Endodermal cell (in vitro differentiated cells): ENCODE measurements around the gene TBC1D1. TPM values are rescaled to one million over a fixed set of nuclear protein-coding genes. Genes with fewer than 3 reads are reported as not detected.

Experiments used
- DNase-seq: peaks from one replicate; pipeline ENCODE4 v3.0.0-alpha.2; 2017
- H3K27ac ChIP-seq: 2 replicates; pipeline ENCODE4 v1.5.1; 2013; ENCODE audit warnings: mild to moderate bottlenecking, low read depth, low read length, moderate library complexity
- H3K27me3 ChIP-seq: 2 replicates; pipeline ENCODE4 v1.6.1; 2013; ENCODE audit warnings: mild to moderate bottlenecking, low read length, moderate library complexity; ENCODE audit not compliant: insufficient read depth, control insufficient read depth, poor library complexity, severe bottlenecking
- H3K36me3 ChIP-seq: 2 replicates; pipeline ENCODE4 v1.7.0; 2013; ENCODE audit warnings: mild to moderate bottlenecking, low read length, moderate library complexity; ENCODE audit not compliant: control insufficient read depth, insufficient read depth
- H3K4me1 ChIP-seq: one replicate; pipeline ENCODE4 v1.7.0; 2013; ENCODE audit warnings: low read length; ENCODE audit not compliant: control insufficient read depth, insufficient read depth
- H3K4me3 ChIP-seq: 2 replicates; pipeline ENCODE4 v1.5.1; 2013; ENCODE audit warnings: mild to moderate bottlenecking, low read length, moderate library complexity
- H3K9ac ChIP-seq: 2 replicates; pipeline ENCODE4 v1.6.1; 2013; ENCODE audit warnings: mild to moderate bottlenecking, low read length, moderate library complexity; ENCODE audit not compliant: poor library complexity, severe bottlenecking; ENCODE audit errors: extremely low read depth
- H3K9me3 ChIP-seq: 2 replicates; pipeline ENCODE4 v1.6.1; 2013; ENCODE audit warnings: mild to moderate bottlenecking, low read length, moderate library complexity; ENCODE audit not compliant: control insufficient read depth
- H3K27ac Mint-ChIP-seq: 2 replicates; pipeline ENCODE4 v1.8.0; 2020; ENCODE audit warnings: mixed read lengths
- H3K27me3 Mint-ChIP-seq: 2 replicates; pipeline ENCODE4 v1.8.0; 2021; ENCODE audit warnings: mild to moderate bottlenecking, mixed read lengths; ENCODE audit not compliant: insufficient read depth
- H3K36me3 Mint-ChIP-seq: 2 replicates; pipeline ENCODE4 v1.8.0; 2020; ENCODE audit warnings: low read depth, mixed read lengths
- H3K4me1 Mint-ChIP-seq: 2 replicates; pipeline ENCODE4 v1.8.0; 2020; ENCODE audit warnings: mixed read lengths
- H3K4me3 Mint-ChIP-seq: 2 replicates; pipeline ENCODE4 v1.8.0; 2020; ENCODE audit warnings: mild to moderate bottlenecking, moderate library complexity, mixed read lengths
- H3K9me3 Mint-ChIP-seq: 2 replicates; pipeline ENCODE4 v1.8.0; 2020; ENCODE audit warnings: mild to moderate bottlenecking, mixed read lengths
- WGBS, 2 experiments: methylation state at CpG; one replicate each; pipeline versions ENCODE4 v1.1.5 to v1.1.7; 2013; ENCODE audit warnings: missing lambda C conversion rate in 2 of 2, mixed read lengths in 1 of 2; ENCODE audit not compliant: insufficient coverage in 1 of 2, insufficient read length in 1 of 2; 5-methylcytosine and 5-hydroxymethylcytosine counted together
- total RNA-seq, 2 donors: library from RNA; stranded (reverse); fragmentation: NEBNext Ultra II Directional in 1 of 2; extraction: Animal tissue kit (Norgen Biotek cat#: 25700) in 1 of 2; gene quantifications; 2 replicates in 1 of 2; 3 replicates in 1 of 2; pipeline ENCODE4 v1.2.1, GENCODE V29; 2021
- TF ChIP-seq, protein P1 (sequence below): fragments of 200-600 bp; sonication (generic); conservative IDR thresholded peaks from 2 replicates; pipeline ENCODE4 v1.5.0; 2021; ENCODE audit warnings: antibody characterized with exemption, mild to moderate bottlenecking

TBC1D1 gene
- total RNA-seq, 2 donors from 2014 or later: 110 to 122 TPM

DNA sequence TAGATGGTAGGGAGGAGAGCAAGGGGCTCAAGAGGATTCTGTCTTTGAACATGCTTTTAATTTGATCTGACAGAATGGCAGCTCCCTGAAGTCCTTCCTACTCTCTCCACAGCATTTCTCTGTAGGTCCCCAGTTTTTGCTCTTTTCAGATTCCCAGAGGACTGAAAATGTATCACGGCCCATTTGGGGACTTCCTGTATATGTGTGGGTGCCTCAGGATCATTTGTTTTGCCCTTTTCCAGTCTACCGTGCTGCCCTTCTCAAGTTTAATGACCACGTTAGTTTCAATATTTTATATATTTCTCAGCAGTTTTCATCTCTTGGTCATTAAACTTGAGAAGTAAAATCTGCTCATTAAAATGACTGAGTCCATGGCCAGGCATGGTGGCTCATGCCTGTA, 2.3 kb downstream of the TBC1D1 start:
- Histone ChIP-seq H3K27ac (no peak overlapping the region), H3K27me3 (peaks cover 82% of the 10 kb centered on the region), H3K4me3 (no peak overlapping the region), H3K36me3 (no peaks in the 10 kb centered on the region), H3K9me3 (no peaks in the 10 kb centered on the region), H3K4me1 (no peaks in the 10 kb centered on the region), H3K9ac (no peak overlapping the region)
- 77 to 88% methylated on average over 3 of the region's 3 CpGs for WGBS, 2 experiments
- Mint-ChIP-seq H3K4me1 (peaks cover 7% of the 10 kb centered on the region), H3K9me3 (no peaks in the 10 kb centered on the region), H3K27ac (no peak overlapping the region), H3K4me3 (no peak overlapping the region), H3K36me3 (no peaks in the 10 kb centered on the region), H3K27me3 (peaks cover 67% of the 10 kb centered on the region)
- no peak for DNase-seq
- TF ChIP-seq, protein P1, sequence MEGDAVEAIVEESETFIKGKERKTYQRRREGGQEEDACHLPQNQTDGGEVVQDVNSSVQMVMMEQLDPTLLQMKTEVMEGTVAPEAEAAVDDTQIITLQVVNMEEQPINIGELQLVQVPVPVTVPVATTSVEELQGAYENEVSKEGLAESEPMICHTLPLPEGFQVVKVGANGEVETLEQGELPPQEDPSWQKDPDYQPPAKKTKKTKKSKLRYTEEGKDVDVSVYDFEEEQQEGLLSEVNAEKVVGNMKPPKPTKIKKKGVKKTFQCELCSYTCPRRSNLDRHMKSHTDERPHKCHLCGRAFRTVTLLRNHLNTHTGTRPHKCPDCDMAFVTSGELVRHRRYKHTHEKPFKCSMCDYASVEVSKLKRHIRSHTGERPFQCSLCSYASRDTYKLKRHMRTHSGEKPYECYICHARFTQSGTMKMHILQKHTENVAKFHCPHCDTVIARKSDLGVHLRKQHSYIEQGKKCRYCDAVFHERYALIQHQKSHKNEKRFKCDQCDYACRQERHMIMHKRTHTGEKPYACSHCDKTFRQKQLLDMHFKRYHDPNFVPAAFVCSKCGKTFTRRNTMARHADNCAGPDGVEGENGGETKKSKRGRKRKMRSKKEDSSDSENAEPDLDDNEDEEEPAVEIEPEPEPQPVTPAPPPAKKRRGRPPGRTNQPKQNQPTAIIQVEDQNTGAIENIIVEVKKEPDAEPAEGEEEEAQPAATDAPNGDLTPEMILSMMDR: no peak

DNA sequence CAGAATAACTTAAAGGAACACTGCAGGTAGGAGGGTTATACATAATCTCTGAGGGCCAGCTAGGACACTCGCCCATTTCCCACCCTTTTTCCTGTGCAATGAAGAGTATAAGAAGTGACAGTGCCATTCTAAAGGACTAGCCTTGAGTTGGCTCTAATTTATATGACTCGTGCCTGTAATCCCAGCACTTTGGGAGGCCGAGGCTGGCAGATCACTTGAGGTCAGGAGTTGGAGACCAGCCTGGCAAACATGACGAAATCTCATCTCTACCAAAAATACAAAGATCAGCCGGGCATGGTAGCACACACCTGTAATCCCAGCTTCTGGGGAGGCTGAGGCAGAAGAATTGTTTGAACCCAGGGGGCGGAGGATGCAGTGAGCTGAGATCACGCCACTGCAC, 4.4 kb downstream of the TBC1D1 start:
- H3K4me1 Mint-ChIP-seq: no peaks in the 10 kb centered on the region
- no peak overlapping the region for H3K27ac ChIP-seq
- no peaks in the 10 kb centered on the region for H3K36me3 ChIP-seq
- H3K4me3 ChIP-seq: no peak overlapping the region
- H3K9me3 ChIP-seq: no peaks in the 10 kb centered on the region
- H3K36me3 Mint-ChIP-seq: no peaks in the 10 kb centered on the region
- peaks cover 61% of the 10 kb centered on the region for H3K27me3 ChIP-seq
- no peak for DNase-seq
- H3K27ac Mint-ChIP-seq: no peak overlapping the region
- H3K9me3 Mint-ChIP-seq: peaks cover 4% of the 10 kb centered on the region
- peaks cover 46% of the 10 kb centered on the region for H3K27me3 Mint-ChIP-seq
- TF ChIP-seq, protein P1: no peak
- WGBS, 2 experiments: 88 to 92% methylated on average over 5 to 7 of the region's 7 CpGs
- no peak overlapping the region for H3K4me3 Mint-ChIP-seq
- H3K9ac ChIP-seq: no peak overlapping the region
- H3K4me1 ChIP-seq: no peaks in the 10 kb centered on the region

DNA sequence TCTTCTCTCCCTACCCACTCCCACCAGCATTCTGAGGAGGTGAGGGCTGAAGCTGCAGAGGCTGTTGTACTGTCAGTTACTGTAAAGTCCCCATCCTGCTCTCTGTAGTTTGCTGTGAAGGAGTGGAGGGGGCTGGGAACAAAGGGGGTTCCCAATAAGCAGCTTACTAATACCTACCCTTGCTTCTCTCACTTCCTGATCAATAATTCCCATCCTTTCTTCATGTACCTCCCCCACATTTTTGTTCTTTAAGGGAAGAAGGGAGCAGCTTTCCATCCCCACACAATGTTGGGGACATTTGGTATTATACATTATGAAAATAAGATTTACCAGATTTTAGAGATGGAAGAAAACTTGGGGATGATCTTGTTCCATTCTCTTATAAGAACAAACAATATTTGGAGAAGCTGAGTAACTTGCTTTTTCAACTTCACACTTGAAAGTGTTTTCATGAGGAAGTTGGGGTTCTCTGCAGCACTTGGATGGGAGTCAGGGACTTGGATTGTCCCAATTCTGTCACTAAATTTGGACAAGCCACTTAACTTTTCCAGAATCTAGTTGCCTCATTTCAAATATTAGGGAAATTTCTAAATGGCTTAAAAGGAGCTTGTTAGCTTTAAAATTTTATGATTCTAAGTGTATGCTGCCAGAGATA, 5.4 kb downstream of the TBC1D1 start:
- Histone ChIP-seq H3K9ac (no peak overlapping the region), H3K27ac (no peak overlapping the region), H3K27me3 (peaks cover 50% of the 10 kb centered on the region), H3K9me3 (no peaks in the 10 kb centered on the region), H3K36me3 (no peaks in the 10 kb centered on the region), H3K4me1 (no peaks in the 10 kb centered on the region), H3K4me3 (no peak overlapping the region)
- Mint-ChIP-seq H3K4me1 (no peaks in the 10 kb centered on the region), H3K36me3 (no peaks in the 10 kb centered on the region), H3K27ac (no peak overlapping the region), H3K9me3 (peaks cover 4% of the 10 kb centered on the region), H3K4me3 (no peak overlapping the region), H3K27me3 (peaks cover 38% of the 10 kb centered on the region)
- TF ChIP-seq, protein P1: no peak
- DNase-seq: no peak
